GM12872 (cell line): Measurements from ENCODE around the gene PURB.

Experiments
- TF ChIP-seq, protein P1 (sequence below): IDR thresholded peaks from 3 replicates; pipeline ENCODE4 v1.5.1; 2011; ENCODE audit warnings: low read depth, mild to moderate bottlenecking, low read length, moderate library complexity; ENCODE audit not compliant: insufficient read depth

The PURB gene

DNA sequence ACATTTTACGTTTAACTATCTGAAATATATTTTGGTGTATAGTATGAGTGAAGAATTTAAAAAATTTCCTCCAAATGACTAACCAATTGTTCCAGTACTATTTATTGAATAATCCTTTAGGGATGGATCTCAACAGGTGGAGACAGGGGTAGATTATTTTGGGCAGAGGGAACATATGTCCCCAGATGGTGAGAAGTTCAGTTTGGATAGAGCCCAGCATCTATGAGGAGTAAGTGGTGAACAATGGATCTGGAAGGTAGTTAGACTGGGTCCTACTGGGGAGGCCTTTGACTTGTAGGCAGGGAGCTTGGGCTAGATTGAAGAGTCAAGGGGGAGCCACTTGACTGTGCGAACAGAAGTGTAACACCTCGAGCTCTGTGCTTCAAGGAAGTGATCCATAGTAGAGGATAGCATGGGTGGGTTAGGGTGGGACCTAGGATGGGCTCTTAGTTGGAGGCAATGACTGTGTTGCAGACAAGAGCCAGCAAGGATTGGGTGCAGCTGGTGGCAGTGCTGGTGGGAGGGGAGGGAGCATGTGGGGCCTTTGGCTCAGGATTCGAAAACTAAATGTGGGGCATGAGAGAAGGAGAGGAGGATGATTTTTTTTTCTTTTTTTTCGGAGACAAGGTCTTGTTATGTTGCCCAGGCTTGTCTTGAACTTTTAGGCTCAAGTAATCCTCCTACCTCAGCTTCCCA is 3.9 kb upstream of the PURB start:
- TF ChIP-seq, protein P1, sequence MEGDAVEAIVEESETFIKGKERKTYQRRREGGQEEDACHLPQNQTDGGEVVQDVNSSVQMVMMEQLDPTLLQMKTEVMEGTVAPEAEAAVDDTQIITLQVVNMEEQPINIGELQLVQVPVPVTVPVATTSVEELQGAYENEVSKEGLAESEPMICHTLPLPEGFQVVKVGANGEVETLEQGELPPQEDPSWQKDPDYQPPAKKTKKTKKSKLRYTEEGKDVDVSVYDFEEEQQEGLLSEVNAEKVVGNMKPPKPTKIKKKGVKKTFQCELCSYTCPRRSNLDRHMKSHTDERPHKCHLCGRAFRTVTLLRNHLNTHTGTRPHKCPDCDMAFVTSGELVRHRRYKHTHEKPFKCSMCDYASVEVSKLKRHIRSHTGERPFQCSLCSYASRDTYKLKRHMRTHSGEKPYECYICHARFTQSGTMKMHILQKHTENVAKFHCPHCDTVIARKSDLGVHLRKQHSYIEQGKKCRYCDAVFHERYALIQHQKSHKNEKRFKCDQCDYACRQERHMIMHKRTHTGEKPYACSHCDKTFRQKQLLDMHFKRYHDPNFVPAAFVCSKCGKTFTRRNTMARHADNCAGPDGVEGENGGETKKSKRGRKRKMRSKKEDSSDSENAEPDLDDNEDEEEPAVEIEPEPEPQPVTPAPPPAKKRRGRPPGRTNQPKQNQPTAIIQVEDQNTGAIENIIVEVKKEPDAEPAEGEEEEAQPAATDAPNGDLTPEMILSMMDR = no peak

DNA sequence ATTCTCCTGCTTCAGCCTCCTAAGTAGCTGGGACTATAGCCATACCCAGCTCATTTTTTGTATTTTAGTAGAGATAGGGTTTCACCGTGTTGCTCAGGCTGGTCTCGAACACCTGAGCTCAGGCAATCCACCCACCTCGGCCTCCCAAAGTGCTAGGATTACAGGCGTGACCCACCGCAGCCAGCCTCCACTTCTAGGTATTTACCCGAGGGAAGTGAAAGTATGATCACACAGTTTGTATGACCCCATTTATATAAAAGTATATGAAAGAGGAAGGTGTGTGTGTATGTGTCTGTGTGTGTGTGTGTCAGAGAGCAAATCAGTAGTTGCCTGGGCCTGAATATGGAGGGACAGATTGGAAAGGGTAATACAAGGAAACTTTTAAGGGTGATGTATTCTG is 2.0 kb upstream of the PURB start:
- TF ChIP-seq, protein P1 = no peak

DNA sequence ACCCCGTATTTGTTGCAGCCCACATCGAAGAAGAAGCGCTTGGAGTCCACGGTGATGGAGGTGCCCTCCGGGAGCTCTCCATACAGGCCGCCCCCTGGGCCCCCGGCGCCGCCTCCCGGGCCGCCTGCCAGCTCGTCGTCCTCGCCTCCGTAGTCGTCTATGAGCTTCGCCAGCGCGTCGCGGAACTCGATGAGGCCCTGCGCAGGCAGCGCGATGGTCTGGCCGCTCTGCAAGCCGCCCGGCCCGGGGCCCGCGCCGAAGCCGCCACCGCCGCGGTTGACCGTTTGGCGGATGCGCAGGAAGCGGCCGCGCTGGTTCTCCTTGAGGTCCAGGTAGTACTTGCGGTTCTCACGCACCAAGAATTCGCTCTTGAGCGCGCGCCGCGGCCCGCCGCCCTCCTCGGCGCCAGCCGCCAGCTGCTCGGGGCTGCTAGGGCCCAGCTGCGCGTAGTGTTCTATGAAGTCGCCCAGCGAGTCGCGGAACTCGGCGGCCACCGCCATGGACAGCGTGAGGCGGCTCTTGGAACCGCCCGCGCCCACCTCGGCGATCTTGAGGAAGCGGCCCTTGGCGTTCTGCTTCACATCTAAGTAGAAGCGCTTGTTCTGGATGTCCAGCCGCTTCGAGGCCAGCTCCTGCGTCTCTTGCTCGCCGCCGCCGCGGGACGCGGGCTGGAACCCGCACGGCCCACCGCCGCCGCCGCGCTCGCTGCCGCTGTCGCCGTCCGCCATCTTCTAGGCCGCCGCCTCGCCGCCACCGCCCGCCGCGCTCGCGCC is 523 bp downstream of the PURB start:
- TF ChIP-seq, protein P1 = no peak

DNA sequence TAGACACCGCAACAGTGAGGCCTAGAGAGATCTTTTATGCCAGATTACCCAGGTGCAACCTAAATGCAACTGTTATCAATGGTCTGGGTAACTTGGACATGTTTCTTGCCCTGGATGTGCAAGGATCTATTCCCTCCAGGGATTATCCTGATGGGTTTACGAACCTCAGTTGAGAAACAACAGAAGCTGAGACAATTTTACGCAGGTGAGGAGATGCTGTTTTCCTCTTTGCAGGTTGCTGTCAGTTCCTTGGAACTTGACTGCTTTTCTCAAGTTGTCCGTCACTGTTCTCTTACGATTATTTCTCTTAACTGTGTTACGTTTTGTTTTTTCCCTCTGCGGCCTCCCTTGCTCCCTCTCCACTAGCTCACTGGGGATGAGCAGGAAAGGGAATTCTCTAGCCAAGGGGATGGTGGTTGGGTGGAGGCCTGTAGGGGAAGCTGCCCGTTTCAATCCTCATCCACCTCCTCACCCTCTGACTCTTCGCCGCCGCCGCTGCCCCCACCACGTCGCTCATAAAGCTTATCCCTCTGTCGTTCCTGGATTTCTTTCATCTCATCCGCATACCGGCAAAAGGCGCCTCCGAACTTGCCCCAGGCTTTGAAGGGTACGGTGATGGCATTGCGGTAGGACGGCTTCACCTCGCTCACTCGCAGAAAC is 1.2 kb downstream of the PURB start:
- TF ChIP-seq, protein P1 = no peak

DNA sequence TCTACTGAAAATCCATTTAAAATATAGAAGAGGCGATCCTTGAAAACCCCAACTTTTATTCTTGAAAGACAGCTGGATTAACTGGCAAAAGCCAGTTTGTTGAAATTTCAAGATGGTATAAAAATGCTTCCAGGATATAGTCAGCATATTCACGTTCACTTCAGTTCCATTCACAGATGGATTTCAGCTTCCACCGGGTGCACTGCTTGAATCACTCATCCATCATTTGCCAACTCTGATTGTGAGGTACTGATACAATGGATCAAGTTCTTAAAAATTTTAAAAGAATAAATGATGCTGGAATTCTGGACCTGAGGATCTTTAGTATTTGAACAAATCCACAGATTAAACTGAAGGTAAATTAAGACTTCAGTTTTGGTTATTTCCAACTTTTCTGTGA is 2.4 kb downstream of the PURB start:
- TF ChIP-seq, protein P1 = no peak

DNA sequence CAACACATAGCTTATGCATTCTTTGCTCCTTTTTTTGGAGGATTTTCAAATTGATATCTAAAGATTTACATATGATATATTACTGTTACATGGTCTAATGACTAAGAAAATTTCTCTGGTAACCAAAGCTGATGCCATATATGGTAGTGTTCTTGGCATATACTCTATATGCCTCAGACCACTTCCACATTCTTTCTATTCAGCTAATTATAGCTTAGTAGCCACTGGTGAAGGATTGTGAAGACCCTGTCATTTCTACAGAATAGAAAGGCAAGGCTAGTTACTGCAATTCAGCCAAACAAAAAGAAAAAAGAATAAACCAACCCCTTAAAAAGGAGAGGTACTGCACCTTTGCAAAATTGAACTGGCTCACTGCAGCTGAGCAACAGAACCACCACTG is 3.7 kb downstream of the PURB start:
- TF ChIP-seq, protein P1 = no peak

DNA sequence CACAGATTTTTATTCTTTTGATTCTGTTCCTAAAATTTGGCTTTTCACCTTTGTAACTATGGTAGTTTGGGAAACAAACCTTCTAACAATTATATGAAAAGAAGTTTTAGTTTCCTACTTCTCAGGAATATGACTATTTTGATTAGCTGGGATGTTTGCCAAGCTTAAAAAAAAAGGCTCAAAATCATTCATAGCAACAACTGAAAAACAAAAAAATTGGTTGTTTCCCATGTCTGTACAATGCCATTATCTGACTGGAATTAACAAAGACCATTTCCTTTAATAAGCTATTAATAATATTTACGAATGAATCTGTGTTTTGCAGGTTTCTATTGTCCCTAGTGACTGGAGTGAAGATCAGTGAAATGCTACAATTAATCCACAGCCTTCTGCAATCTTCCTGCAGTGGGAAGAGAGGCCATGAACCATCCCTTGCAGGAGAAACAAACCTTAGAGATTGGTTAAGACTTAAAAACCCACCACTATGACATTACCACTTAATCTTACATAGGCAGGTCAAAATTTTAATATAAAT is 4.2 kb downstream of the PURB start:
- TF ChIP-seq, protein P1 = no peak
